ENCODE results near the gene ABCC6. TPM values are rescaled to one million over a fixed set of nuclear protein-coding genes. Genes with fewer than 3 reads are reported as not detected.
"Not testable (repeated sequence)": the region's sequence is repeated elsewhere in the genome, so short reads cannot be mapped to it uniquely, and the experiment has no call there.

The ABCC6 gene
- total RNA-seq, 3 donors from 2014 or later, result not detected

- H3K9me3 Mint-ChIP-seq; H3K27me3 Mint-ChIP-seq (ENCODE audit: low read depth); DNase-seq; H3K4me3 Mint-ChIP-seq; ATAC-seq; H3K4me1 Mint-ChIP-seq (ENCODE audit: low read depth): not testable (repeated sequence)
- peaks cover 43% of the 10 kb centered on the region for H3K36me3 Mint-ChIP-seq (ENCODE audit: insufficient read depth)
Observed at GRCh38 chr16:16104132-16104803, 119.0 kb downstream of the ABCC6 start.

GRCh38 chr16:16102738-16103137 is 120.6 kb downstream of the ABCC6 start:
- peaks cover 39% of the 10 kb centered on the region for H3K36me3 Mint-ChIP-seq (ENCODE audit: insufficient read depth)
- no peak overlapping the region for H3K4me3 Mint-ChIP-seq
- no peaks in the 10 kb centered on the region for H3K9me3 Mint-ChIP-seq
- no peak for ATAC-seq
- DNase-seq, result no peak
- no peaks in the 10 kb centered on the region for H3K4me1 Mint-ChIP-seq (ENCODE audit: low read depth)
- H3K27me3 Mint-ChIP-seq (ENCODE audit: low read depth), result no peaks in the 10 kb centered on the region

GRCh38 chr16:16101585-16101984 is 121.7 kb downstream of the ABCC6 start:
- ATAC-seq (no peak), DNase-seq (no peak)
- H3K4me1 Mint-ChIP-seq (ENCODE audit: low read depth), result no peaks in the 10 kb centered on the region
- H3K4me3 Mint-ChIP-seq, result no peak overlapping the region
- H3K27me3 Mint-ChIP-seq (ENCODE audit: low read depth), result no peaks in the 10 kb centered on the region
- no peaks in the 10 kb centered on the region for H3K9me3 Mint-ChIP-seq
- peaks cover 36% of the 10 kb centered on the region for H3K36me3 Mint-ChIP-seq (ENCODE audit: insufficient read depth)

GRCh38 chr16:16100631-16101030 is 122.7 kb downstream of the ABCC6 start:
- Mint-ChIP-seq H3K9me3 (no peaks in the 10 kb centered on the region), H3K4me3 (no peak overlapping the region), H3K27me3 (ENCODE audit: low read depth) (no peaks in the 10 kb centered on the region), H3K36me3 (ENCODE audit: insufficient read depth) (peaks cover 40% of the 10 kb centered on the region), H3K4me1 (ENCODE audit: low read depth) (no peaks in the 10 kb centered on the region)
- DNase-seq, result no peak
- ATAC-seq, result no peak

GRCh38 chr16:16099320-16099719 is 124.0 kb downstream of the ABCC6 start:
- H3K9me3 Mint-ChIP-seq, result no peaks in the 10 kb centered on the region

More at GRCh38 chr16:16099320-16099719, 124.0 kb downstream of the ABCC6 start:
- H3K36me3 Mint-ChIP-seq (ENCODE audit: insufficient read depth), result peaks cover 37% of the 10 kb centered on the region
- no peak overlapping the region for H3K4me3 Mint-ChIP-seq
- H3K4me1 Mint-ChIP-seq (ENCODE audit: low read depth), result no peaks in the 10 kb centered on the region
- ATAC-seq (no peak), DNase-seq (no peak)
- no peaks in the 10 kb centered on the region for H3K27me3 Mint-ChIP-seq (ENCODE audit: low read depth)

Other genes starting within 250 kb of the ABCC6 start
- gene NOMO3, start 9.0 kb upstream of the ABCC6 start, total RNA-seq, result 10 to 100 TPM; 45.4 to 58.8 (median 58.2) TPM
- 1 to 10 TPM; 1.4 to 3.9 (median 2.6) TPM for gene NPIPA7, start 155.6 kb upstream of the ABCC6 start, total RNA-seq